8988T (cell line): ENCODE data around the gene WFDC8.
"Not testable (repeated sequence)": the region's sequence is repeated elsewhere in the genome, so short reads cannot be mapped to it uniquely, and the experiment has no call there.

Experiments
- DNase-seq: peaks from one replicate; pipeline ENCODE4 v3.0.0; 2011

The WFDC8 gene

GRCh38 chr20:45579184-45579583, at the start of gene WFDC8:
TSS of gene WFDC8 (minus strand) at chr20:45579284. CDS start at chr20:45579247, 37 bp downstream.
- no peak for DNase-seq

- DNase-seq, result no peak
Measured at GRCh38 chr20:45626540-45626939, 47.5 kb upstream of the WFDC8 start.

- no peak for DNase-seq
Measured at GRCh38 chr20:45621593-45621992, 42.5 kb upstream of the WFDC8 start.

GRCh38 chr20:45617591-45617990, 38.5 kb upstream of the WFDC8 start:
- no peak for DNase-seq

GRCh38 chr20:45612314-45612713, 33.2 kb upstream of the WFDC8 start:
- no peak for DNase-seq

GRCh38 chr20:45611054-45611453, 32.0 kb upstream of the WFDC8 start:
- DNase-seq, result no peak

- no peak for DNase-seq
Measured at GRCh38 chr20:45607810-45608209, 28.7 kb upstream of the WFDC8 start.

- DNase-seq, result no peak
Measured at GRCh38 chr20:45595235-45595634, 16.2 kb upstream of the WFDC8 start.

GRCh38 chr20:45593498-45593897, 14.4 kb upstream of the WFDC8 start:
- DNase-seq, result no peak

GRCh38 chr20:45592574-45593189, 13.6 kb upstream of the WFDC8 start:
- DNase-seq, result no peak

- DNase-seq, result no peak
Measured at GRCh38 chr20:45589725-45590124, 10.6 kb upstream of the WFDC8 start.

- no peak for DNase-seq
Measured at GRCh38 chr20:45588800-45589199, 9.7 kb upstream of the WFDC8 start.

- DNase-seq, result not testable (repeated sequence)
Measured at GRCh38 chr20:45585986-45586385, 6.9 kb upstream of the WFDC8 start.

- DNase-seq, result not testable (repeated sequence)
Measured at GRCh38 chr20:45584294-45584693, 5.2 kb upstream of the WFDC8 start.

- DNase-seq, result no peak
Measured at GRCh38 chr20:45583502-45583901, 4.4 kb upstream of the WFDC8 start.

GRCh38 chr20:45581702-45582101, 2.6 kb upstream of the WFDC8 start:
- no peak for DNase-seq

- no peak for DNase-seq
Measured at GRCh38 chr20:45578231-45578630, 853 bp downstream of the WFDC8 start.

- no peak for DNase-seq
Measured at GRCh38 chr20:45576995-45577394, 2.1 kb downstream of the WFDC8 start.

- no peak for DNase-seq
Measured at GRCh38 chr20:45575931-45576330, 3.2 kb downstream of the WFDC8 start.

- not testable (repeated sequence) for DNase-seq
Measured at GRCh38 chr20:45569650-45570049, 9.4 kb downstream of the WFDC8 start.

GRCh38 chr20:45564760-45565276, 14.3 kb downstream of the WFDC8 start:
- no peak for DNase-seq

- DNase-seq, result no peak
Measured at GRCh38 chr20:45555198-45555597, 23.9 kb downstream of the WFDC8 start.

GRCh38 chr20:45552456-45552855, 26.6 kb downstream of the WFDC8 start:
- DNase-seq, result no peak

GRCh38 chr20:45550765-45551164, 28.3 kb downstream of the WFDC8 start:
- DNase-seq, result no peak

GRCh38 chr20:45548410-45548809, 30.7 kb downstream of the WFDC8 start:
- DNase-seq, result no peak
